Neutrophil (primary cell): ENCODE data around the gene THSD7B.

Experiments
- H3K27ac ChIP-seq: fragments of 200-600 bp; sonication (generic); 2 replicates; pipeline ENCODE4 v1.5.1; 2016; ENCODE audit warnings: mild to moderate bottlenecking, moderate library complexity
- H3K27me3 ChIP-seq: fragments of 200-600 bp; sonication (generic); 2 replicates; pipeline ENCODE4 v1.6.0; 2016; ENCODE audit warnings: mild to moderate bottlenecking
- H3K36me3 ChIP-seq: fragments of 200-600 bp; sonication (generic); 2 replicates; pipeline ENCODE4 v1.5.1; 2017
- H3K4me1 ChIP-seq, 2 experiments: fragments of 200-600 bp in 1 of 2; sonication (generic) in 1 of 2; 1 replicate in 1 of 2; 2 replicates in 1 of 2; pipeline versions ENCODE4 v1.5.1 to v1.6.1; 2013 to 2016; ENCODE audit warnings: low read depth in 1 of 2, low read length in 1 of 2, mild to moderate bottlenecking in 1 of 2, moderate library complexity in 1 of 2; ENCODE audit not compliant: control insufficient read depth in 1 of 2, insufficient read depth in 1 of 2
- H3K4me3 ChIP-seq, 2 experiments: fragments of 200-600 bp in 1 of 2; sonication (generic) in 1 of 2; 1 replicate in 1 of 2; 2 replicates in 1 of 2; pipeline ENCODE4 v1.5.1; 2013 to 2016; ENCODE audit warnings: low read depth in 1 of 2, low read length in 1 of 2, mild to moderate bottlenecking in 1 of 2, moderate library complexity in 1 of 2
- H3K9me3 ChIP-seq: fragments of 200-600 bp; sonication (generic); 2 replicates; pipeline ENCODE4 v1.5.1; 2016
- TF ChIP-seq, protein P1 (sequence below): fragments of 200-600 bp; sonication (generic); IDR thresholded peaks from 2 replicates; pipeline ENCODE4 v1.5.1; 2016; ENCODE audit warnings: antibody characterized with exemption

The THSD7B gene

GRCh38 chr2:137449454-137449853 is 684.1 kb downstream of the THSD7B start:
- H3K27ac ChIP-seq = no peak overlapping the region
- H3K27me3 ChIP-seq = no peaks in the 10 kb centered on the region
- no peaks in the 10 kb centered on the region for H3K9me3 ChIP-seq
- H3K4me3 ChIP-seq = no peak overlapping the region
- H3K4me1 ChIP-seq = no peaks in the 10 kb centered on the region
- no peaks in the 10 kb centered on the region for H3K36me3 ChIP-seq
- TF ChIP-seq, protein P1, sequence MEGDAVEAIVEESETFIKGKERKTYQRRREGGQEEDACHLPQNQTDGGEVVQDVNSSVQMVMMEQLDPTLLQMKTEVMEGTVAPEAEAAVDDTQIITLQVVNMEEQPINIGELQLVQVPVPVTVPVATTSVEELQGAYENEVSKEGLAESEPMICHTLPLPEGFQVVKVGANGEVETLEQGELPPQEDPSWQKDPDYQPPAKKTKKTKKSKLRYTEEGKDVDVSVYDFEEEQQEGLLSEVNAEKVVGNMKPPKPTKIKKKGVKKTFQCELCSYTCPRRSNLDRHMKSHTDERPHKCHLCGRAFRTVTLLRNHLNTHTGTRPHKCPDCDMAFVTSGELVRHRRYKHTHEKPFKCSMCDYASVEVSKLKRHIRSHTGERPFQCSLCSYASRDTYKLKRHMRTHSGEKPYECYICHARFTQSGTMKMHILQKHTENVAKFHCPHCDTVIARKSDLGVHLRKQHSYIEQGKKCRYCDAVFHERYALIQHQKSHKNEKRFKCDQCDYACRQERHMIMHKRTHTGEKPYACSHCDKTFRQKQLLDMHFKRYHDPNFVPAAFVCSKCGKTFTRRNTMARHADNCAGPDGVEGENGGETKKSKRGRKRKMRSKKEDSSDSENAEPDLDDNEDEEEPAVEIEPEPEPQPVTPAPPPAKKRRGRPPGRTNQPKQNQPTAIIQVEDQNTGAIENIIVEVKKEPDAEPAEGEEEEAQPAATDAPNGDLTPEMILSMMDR = no peak

GRCh38 chr2:137454886-137455285 is 689.5 kb downstream of the THSD7B start:
- no peaks in the 10 kb centered on the region for H3K36me3 ChIP-seq
- H3K4me3 ChIP-seq = no peak overlapping the region
- H3K27me3 ChIP-seq = no peaks in the 10 kb centered on the region
- no peaks in the 10 kb centered on the region for H3K9me3 ChIP-seq
- no peaks in the 10 kb centered on the region for H3K4me1 ChIP-seq
- H3K27ac ChIP-seq = no peak overlapping the region
- TF ChIP-seq, protein P1 = no peak

GRCh38 chr2:137467246-137467862 is 702.0 kb downstream of the THSD7B start:
- TF ChIP-seq, protein P1 = no peak
- no peak overlapping the region for H3K27ac ChIP-seq
- H3K4me3 ChIP-seq = no peak overlapping the region
- no peaks in the 10 kb centered on the region for H3K4me1 ChIP-seq
- H3K27me3 ChIP-seq = no peaks in the 10 kb centered on the region
- no peaks in the 10 kb centered on the region for H3K36me3 ChIP-seq
- no peaks in the 10 kb centered on the region for H3K9me3 ChIP-seq

DNA sequence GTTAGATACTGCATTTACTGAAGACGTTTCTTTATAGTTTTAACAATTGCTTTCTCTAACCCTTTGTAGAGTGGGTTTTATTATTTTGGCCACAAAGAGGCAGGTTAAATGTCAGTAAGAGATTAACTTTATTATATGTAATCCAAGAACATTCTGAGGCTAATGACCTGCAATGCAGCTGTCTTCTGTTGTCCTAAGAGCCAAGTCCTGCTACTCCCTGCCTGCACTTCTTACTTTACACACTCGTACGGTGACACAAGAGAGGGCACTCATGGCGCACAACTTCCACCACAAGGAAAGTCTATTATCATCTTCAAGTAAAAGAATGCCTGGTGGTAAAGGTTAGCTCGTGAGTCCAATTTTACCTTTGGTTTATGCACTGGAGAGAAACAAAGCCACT is 727.9 kb downstream of the THSD7B start:
- no peaks in the 10 kb centered on the region for H3K4me1 ChIP-seq
- no peak overlapping the region for H3K27ac ChIP-seq
- no peaks in the 10 kb centered on the region for H3K27me3 ChIP-seq
- no peaks in the 10 kb centered on the region for H3K9me3 ChIP-seq
- no peaks in the 10 kb centered on the region for H3K36me3 ChIP-seq
- TF ChIP-seq, protein P1 = no peak
- no peak overlapping the region for H3K4me3 ChIP-seq

DNA sequence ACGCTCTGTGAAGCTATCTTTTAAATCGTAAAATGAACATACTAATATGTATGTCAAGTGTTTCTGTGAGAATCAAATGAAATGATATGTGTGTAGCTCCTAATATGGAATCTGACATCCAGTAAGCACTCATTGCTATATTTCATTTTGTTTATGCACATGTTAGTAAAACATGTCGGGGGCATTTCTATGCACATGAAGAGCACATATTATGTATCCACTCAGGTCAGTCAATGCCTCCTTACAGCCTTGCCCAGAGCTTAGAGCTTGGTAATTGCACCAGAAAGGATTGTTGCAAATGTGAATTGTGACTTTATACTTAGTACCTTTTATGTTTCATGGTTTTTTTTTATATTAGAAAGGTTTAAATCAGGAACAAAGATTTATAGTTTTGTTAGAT is 735.3 kb downstream of the THSD7B start:
- Histone ChIP-seq H3K27me3 (no peaks in the 10 kb centered on the region), H3K4me3 (no peak overlapping the region), H3K27ac (no peak overlapping the region), H3K36me3 (no peaks in the 10 kb centered on the region), H3K9me3 (no peaks in the 10 kb centered on the region), H3K4me1 (no peaks in the 10 kb centered on the region)
- TF ChIP-seq, protein P1 = no peak
